DMS79 (cell line): Measurements from ENCODE around the gene CEP83.
"Not testable (repeated sequence)": the region's sequence is repeated elsewhere in the genome, so short reads cannot be mapped to it uniquely, and the experiment has no call there.

Experiments used
- DNase-seq: peaks from one replicate; lab custom pipeline; 2025; lab: John Stamatoyannopoulos, UW

CEP83 gene

GRCh38 chr12:94433744-94434143 lies 25.9 kb downstream of the CEP83 start:
- DNase-seq, result no peak

DNA sequence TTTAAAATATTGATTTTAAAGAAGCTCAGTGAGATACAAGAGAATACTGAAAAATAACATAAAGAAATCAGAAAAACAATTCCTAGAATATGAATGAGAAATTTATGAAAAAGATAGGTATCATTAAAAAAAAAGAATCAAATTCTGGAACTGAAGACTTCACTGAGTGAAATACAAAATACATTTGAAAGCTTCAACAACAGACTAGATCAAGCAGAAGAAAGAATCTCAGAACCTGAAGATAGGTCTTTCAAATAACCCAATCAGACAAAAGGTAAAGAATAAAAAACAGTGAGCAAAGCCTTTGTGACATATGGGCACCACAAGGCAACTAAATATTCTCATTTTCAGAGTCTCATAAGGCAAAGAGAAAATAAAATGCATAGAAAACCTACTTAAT lies 29.4 kb downstream of the CEP83 start:
- DNase-seq, result no peak

GRCh38 chr12:94429633-94430032 lies 30.0 kb downstream of the CEP83 start:
- DNase-seq, result no peak

DNA sequence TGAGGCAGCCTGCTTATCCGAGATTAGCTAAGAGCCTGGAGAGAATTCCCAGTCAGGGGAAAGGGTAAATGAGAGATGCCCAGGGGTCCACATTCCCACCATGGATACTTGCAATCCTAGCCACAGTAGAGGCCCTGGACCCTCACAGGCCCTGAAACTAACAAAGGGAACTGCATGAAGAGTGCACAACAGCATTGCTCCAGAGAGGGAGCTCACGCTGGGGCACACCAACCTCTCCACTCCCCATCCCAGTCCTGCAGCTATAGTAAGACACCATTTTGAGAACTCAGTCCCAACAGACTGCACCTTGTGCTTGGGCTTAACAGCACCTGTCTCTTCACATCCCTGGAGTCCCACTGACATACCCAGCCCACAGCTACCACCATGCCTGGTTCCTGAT lies 30.5 kb downstream of the CEP83 start:
- DNase-seq, result no peak

DNA sequence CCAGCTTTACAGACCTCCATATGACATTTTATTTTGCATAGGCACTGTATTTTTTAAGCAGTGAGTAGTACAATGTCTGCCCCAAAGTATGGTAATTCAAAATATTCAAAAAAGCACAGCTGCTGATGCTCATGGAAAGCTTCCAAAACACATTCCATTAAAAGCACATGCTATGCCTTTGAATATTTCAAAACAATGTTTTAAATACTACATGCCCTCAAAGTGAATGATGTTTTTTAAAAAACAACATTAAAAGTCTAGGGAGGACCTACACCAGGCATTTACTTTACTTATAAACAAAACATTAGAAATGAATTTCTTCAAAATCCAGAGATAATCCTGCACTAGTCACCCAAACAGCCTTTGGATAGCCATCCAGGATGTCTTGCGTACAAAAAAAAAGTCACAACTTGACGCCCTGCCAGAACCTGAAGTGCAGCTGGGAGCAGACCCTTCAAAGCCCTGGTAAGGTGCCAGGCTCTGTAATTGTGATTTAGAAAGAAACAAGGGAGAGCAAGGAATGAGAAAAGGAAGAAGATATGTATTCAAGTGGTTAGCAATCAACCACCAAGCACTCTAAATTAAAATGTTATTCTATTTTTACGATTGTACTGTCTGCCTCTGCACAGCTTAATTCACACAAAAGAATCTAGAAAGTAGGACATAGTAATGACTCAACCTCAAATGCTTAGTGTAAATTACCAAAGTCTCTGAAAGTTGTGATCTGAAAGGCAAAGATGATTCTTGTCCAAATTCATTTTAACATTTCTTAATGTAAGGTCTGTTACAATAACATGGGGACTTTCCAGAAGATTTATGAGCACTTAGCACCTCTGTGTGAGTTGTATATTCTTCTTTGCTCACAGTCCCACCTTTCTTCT lies 31.9 kb downstream of the CEP83 start:
- peak; percentile 77 for DNase-seq

DNA sequence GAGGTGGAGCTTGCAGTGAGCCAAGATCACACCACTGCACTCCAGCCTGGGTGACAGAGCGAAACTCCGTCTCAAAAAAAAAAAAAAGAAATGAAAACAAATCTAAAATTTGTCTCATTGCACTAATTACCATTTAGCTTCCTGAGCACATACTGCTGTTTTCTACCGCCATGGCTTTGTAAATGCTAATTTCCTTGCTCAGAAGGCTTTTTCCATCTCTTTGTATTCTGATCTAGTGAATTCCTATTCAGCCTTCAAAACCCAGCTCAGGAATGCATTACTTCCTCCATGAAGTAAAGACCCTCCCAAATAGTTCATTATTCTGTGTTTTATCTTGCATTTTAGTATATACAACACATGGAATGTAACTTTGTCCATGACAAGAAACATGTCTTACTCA lies 33.6 kb downstream of the CEP83 start:
- no peak for DNase-seq

DNA sequence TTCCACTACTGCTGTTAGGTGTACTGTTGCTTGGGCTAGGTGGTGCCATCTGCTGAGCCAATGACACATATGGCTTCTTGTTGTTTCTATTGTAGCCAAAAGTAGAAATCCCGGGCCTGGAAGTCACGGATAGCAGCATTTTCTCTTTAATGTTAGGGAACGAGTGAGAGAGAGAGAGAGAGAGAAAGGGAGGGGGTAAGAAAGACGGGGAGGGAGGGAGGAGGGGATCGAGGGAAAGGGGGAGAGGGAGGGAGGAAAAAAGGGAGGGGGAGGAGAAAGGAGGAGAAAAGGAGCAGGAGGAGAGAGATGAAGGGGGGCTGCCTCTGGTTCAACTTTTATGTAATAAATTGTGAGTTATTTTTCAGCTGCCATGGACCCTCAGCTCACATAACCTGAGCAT lies 34.8 kb downstream of the CEP83 start:
- not testable (repeated sequence) for DNase-seq

GRCh38 chr12:94421868-94422740 lies 37.6 kb downstream of the CEP83 start:
- DNase-seq, result no peak

GRCh38 chr12:94418517-94418916 lies 41.1 kb downstream of the CEP83 start:
- DNase-seq, result no peak

DNA sequence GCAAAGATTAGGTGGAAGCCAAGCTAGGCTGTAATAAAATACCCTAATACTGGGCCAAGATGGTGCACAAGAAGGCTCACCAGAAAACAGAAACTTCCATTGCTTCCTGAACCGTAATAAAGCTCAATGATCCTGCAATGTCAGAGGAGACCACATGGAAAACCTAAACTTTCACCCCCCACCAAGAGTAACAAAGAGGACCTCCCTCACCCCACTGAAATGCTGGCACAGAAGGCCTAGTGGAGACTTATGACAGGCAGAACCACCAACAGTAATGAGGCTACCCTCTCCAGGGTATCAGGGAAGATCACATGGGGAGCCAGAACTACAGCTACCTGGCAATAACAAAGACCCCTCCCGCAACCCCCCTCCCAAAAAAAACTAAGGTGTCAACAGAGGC lies 43.1 kb downstream of the CEP83 start:
- no peak for DNase-seq

- no peak for DNase-seq
Measured at GRCh38 chr12:94415066-94415465, 44.6 kb downstream of the CEP83 start.

- no peak for DNase-seq
Measured at GRCh38 chr12:94405413-94406116, 54.1 kb downstream of the CEP83 start.

DNA sequence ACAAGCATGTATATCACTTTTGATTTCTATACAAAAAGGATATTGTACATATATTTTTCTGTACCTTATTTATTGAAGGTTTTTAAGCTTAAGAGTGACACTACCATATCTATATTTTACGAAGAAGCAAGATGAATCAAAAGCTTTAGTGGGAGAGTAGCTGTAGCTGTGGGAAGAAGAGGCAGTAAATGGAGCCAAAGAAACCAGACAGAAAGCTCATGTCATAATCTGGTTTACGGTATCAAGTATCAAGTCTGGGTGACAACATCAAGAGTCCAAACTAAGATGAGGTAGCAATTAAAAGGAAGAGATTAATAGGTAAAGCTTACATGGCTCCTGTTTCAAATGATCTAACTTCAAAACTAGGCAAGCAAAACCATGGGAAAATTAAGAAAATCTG lies 54.8 kb downstream of the CEP83 start:
- no peak for DNase-seq

DNA sequence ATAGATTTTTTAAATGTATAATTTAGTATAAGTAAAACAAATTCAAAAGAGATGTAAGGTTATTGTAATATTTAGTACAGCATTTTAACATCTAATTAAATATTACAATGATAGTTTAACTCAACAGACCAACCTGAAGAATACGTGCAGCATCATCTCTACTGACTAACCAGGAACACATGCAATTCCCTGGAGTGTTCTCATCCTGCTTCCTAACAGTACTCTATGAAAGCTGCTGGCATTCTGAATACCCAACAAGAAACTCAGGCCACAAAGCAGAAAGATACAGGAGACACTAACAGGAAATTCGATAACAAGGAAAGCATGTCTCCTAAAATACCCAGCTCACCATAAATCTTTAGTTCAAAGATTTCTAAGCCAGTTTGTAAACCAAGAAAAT lies 58.3 kb downstream of the CEP83 start:
- no peak for DNase-seq

DNA sequence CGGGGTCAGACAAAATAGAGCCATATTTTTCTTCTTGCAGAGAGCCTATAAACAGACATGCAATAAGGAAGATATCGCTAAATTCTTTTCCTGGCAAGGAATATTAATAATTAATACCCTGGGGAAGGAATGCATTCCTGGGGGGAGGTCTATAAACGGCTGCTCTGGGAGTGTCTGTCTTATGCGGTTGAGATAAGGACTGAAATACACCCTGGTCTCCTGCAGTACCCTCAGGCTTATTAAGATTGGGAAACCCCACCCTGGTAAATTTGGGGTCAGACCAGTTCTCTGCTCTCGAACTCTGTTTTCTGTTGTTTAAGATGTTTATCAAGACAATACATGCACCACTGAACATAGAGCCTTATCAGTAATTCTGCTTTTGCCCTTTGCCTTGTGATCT lies 61.0 kb downstream of the CEP83 start:
- DNase-seq, result not testable (repeated sequence)

- DNase-seq, result no peak
Measured at GRCh38 chr12:94397401-94397800, 62.3 kb downstream of the CEP83 start.

DNA sequence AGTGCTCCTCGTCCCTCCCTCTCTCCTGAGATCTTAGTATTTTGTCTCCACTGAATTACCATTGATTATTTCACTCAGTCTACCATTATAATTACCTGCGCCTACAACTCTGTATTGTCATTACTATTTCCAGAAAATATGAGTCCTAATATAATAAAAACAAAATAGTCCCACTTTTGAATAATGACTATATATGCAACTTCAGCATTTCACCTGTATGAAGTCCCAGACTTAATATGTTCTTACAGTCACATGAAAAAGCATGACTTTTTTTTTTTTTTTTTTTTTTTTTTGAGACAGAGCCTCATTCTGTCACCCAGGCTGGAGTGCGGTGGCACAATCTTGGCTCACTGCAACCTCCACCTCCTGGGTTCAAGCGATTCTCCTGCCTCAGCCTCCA lies 63.7 kb downstream of the CEP83 start:
- DNase-seq, result not testable (repeated sequence)

DNA sequence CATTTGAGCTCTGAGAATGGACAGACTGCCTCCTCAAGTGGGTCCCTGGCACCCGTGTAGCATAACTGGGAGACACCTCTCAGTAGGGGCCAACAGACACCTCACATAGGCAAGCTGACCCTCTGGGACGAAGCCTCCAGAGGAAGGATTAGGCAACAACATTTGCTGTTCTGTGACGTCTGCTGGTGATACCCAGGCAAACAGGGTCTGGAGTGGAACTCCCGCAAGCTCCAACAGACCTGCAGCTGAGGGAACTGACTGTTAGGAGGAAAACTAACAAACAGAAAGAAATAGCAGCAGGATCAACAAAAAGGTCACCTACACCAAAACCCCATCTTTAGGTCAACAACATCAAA lies 69.6 kb downstream of the CEP83 start:
- no peak for DNase-seq

- not testable (repeated sequence) for DNase-seq
Measured at GRCh38 chr12:94389482-94390129, 70.1 kb downstream of the CEP83 start.

GRCh38 chr12:94386422-94386821 lies 73.2 kb downstream of the CEP83 start:
- DNase-seq, result no peak

DNA sequence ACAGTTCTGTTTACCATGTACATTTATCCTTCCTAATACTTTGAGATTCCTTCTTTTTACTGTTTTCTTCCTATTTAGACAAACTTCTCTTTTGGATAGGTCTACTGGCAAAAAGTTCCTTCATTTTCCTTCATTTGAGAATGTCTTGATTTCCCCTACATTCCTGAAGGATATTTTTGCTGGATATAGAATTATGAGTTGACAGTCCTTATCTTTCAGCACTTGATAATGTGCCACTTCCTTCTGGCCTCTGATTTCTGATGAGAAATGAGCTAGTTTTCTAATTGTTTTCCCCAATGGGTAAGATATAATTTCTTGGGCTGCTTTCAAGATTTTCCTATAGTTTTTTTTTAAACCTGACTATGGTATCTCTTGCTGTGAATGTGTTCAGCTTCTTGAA lies 75.6 kb downstream of the CEP83 start:
- no peak for DNase-seq

DNA sequence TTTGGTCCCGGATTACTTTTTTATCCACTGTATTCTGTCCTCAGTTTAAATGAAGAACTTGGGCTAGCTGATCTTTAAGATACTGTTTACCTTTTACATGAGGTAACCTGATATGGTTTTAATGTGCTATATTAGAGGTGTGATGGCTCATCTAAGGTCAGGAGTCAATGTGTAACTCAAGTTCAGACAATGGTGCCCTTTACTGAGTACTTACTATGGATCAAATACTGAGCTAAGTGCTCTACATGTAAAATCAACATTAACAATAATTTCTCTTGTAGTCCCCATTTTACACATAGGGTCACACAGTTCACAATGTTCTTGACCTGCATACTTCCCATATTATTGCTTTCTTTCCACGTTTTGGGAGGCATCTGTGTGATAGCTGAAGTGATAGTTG lies 79.2 kb downstream of the CEP83 start:
- DNase-seq, result no peak
